Measurements from ENCODE around the gene HOXA11. TPM values are rescaled to one million over a fixed set of nuclear protein-coding genes. Genes with fewer than 3 reads are reported as not detected.

The HOXA11 gene
- total RNA-seq, 2 experiments from 2014 or later, result 0.13 to 0.18 TPM

DNA sequence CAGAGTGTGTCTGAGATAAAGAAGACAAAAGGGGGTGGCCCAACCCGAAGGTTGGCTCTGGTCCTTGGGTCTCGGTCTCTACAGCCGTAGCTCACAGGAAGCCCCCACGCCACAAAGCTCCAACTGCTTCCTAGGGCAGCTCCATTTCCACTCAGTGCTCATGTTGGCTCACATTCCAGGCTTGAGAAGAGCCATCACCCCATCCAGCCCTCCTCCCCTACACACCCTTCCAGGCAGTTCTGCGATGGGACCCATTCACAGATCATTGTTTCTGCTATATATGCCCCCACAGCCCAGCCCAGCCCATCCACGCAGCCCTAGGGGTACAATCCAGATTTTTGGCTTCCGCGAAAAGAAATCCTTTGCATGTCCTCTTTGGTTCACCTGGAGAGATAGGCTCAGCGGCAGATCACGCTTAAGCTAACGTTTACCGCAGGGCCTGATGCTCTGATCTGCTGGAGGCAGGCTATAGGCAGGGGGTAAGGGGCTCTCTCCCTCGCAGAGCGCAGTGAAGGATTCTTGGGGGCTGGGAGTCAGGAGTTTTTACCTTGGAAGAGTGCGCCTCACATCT lies 6.2 kb upstream of the HOXA11 start:
- ChIA-PET CTCF (interaction anchor here (0.7 to 2.7 kb wide), 6 partner anchors 8 to 829 kb away, joined by 3 to 23 read pairs (median 4); partner anchors contain the start of genes EVX1 and HOXA13), POLR2A (interaction anchor here (1.5 kb wide), 1 partner anchor 49 kb away, joined by 3 read pairs; no protein-coding TSS in a partner anchor)
- DNase-seq (no peak), ATAC-seq (no peak)
- Mint-ChIP-seq H3K36me3 (ENCODE audit: low read depth) (no peaks in the 10 kb centered on the region), H3K4me3 (no peak overlapping the region), H3K27me3 (peaks cover 84% of the 10 kb centered on the region), H3K9me3 (no peaks in the 10 kb centered on the region), H3K27ac (no peak overlapping the region), H3K4me1 (ENCODE audit: low read depth) (peaks cover 32% of the 10 kb centered on the region)
- intact Hi-C loops (cut with micrococcal nuclease), result no loop called here
- TF ChIP-seq, protein P1, sequence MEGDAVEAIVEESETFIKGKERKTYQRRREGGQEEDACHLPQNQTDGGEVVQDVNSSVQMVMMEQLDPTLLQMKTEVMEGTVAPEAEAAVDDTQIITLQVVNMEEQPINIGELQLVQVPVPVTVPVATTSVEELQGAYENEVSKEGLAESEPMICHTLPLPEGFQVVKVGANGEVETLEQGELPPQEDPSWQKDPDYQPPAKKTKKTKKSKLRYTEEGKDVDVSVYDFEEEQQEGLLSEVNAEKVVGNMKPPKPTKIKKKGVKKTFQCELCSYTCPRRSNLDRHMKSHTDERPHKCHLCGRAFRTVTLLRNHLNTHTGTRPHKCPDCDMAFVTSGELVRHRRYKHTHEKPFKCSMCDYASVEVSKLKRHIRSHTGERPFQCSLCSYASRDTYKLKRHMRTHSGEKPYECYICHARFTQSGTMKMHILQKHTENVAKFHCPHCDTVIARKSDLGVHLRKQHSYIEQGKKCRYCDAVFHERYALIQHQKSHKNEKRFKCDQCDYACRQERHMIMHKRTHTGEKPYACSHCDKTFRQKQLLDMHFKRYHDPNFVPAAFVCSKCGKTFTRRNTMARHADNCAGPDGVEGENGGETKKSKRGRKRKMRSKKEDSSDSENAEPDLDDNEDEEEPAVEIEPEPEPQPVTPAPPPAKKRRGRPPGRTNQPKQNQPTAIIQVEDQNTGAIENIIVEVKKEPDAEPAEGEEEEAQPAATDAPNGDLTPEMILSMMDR (IDR thresholded peaks at IDR 0.05), result no peak

DNA sequence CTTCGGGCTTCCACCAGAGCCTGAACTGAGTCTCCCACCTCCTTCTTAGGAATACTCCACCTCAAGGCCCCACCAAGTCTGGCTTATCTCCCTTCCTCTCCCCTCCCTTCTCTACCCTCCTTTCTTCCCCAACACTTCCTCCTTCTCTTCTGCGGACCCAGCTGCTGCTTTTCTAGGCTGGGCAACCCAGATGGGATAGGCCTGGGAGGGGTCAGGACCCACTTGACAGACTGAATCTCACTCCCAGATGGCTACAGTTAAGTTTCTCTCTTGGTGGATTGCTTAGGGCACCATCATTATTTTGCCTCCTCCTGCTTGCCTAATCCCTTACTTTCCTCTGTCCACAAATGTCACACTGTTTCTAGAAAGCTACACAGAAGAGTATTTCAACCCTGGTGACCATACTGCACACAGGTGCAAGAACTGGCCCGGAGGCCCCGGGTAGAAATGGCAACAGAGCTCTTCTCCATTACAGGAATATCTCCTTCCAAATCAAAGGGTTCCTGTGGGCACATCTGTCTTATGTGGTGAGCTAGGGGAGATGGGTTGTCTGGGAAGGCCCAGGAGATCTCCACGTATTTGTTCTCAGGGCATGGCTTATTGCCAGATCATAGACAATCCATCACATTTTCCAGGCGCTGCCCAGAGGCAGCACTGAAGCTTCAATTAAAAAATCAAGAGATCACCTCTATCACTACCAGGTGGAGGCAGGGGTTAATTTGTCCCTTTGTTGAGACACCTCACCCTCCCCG lies 5.1 kb upstream of the HOXA11 start:
- Mint-ChIP-seq H3K9me3 (no peaks in the 10 kb centered on the region), H3K4me3 (no peak overlapping the region), H3K36me3 (ENCODE audit: low read depth) (no peaks in the 10 kb centered on the region), H3K4me1 (ENCODE audit: low read depth) (peaks cover 40% of the 10 kb centered on the region), H3K27ac (no peak overlapping the region), H3K27me3 (peaks cover 88% of the 10 kb centered on the region)
- POLR2A ChIA-PET, result no interaction called here
- no peak for ATAC-seq
- intact Hi-C loops (cut with micrococcal nuclease), result no loop called here
- DNase-seq, result no peak
- TF ChIP-seq, protein P1 (IDR thresholded peaks at IDR 0.05), result no peak
- CTCF ChIA-PET, result interaction anchor here (0.8 to 2.7 kb wide), 9 partner anchors 10 to 595 kb away, joined by 3 to 23 read pairs (median 3); partner anchors contain the start of genes EVX1 and HOXA13

DNA sequence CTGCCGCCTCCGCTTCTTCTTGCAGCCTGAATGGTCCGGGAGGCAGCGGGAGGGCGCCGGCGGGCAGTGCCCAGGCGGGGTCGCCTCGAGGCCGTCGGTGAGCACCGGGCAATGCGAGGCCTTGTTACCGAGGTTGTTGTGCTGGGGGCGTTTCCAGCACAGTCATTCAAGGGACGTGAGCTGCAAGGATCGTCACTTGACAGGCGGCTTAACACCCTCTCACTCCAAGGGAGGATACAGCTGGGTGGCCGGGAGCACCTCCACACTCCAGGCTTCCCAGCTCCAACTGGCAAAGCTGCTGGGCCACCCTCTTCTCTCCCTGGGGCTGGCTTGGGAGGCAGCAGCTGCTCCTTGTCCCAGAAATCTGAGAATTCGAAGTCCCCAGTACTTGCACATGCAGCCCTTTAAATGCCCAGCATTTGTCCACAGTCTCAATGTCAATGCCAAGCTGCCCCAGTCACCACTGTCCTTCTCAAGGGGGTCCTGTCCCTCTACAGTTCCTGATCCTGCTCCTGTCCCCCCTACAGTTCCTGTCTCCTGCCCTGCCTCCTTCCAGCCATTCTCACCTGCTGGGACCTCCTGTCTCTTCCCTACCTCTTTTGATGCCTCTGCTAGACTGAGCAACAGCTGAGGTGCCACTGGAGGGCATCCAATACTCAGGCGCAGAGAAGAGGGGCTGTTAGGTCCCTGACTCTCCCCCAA lies 4.4 kb upstream of the HOXA11 start:
- Mint-ChIP-seq H3K27me3 (peaks cover 87% of the 10 kb centered on the region), H3K4me3 (no peak overlapping the region), H3K9me3 (no peaks in the 10 kb centered on the region), H3K4me1 (ENCODE audit: low read depth) (peaks cover 46% of the 10 kb centered on the region), H3K36me3 (ENCODE audit: low read depth) (no peaks in the 10 kb centered on the region), H3K27ac (no peak overlapping the region)
- ATAC-seq, result no peak
- POLR2A ChIA-PET, result no interaction called here
- intact Hi-C loops (cut with micrococcal nuclease), result no loop called here
- TF ChIP-seq, protein P1 (IDR thresholded peaks at IDR 0.05), result no peak
- CTCF ChIA-PET, result interaction anchor here (1.2 to 2.7 kb wide), 6 partner anchors 10 to 28 kb away, joined by 3 to 23 read pairs (median 4); partner anchors contain the start of gene HOXA13
- no peak for DNase-seq

DNA sequence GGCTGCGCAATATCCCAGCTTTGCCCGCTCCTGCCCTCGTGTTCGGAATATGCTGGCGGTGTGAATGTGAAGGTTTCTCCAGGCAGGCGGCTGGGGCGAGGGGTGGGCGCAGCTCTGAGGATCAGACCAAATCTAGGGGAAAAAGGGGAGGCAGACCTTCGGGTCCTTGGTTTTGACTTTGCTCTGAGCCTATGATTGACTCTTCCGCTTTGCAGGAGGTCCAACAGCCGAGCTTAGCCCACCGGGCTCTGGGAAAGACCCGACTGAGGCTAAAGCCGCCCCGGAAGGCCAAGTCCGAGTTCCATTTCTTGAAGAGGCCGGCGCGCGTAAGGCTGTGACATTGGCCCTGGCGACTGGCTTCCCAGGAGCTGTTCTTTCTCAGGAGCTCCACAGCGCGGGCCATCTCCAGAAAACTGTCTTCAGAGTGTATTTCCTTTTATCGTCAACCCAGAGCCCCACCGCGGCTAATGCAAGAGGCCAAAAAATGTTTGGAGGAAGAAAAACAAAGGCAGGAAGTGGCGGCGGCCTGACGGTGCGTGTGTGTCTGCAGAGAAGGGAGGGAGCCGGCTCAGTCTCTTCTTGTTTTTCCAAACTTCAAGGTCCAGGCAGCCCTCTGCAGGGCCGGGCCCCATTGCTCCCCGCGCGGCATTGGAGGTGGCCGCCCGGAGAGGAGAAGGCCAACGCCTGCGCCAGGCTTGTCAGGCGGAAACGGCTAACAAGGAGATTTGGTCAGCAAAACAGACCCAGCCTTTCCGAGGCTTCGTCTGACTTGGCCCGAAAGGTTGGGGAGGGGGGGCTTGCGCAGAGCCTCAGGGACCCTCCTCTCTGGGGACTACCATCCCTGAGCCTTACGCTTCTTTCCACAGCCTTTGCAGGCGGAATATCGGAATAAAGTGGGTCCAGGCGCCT lies 3.6 kb upstream of the HOXA11 start:
- POLR2A ChIA-PET, result interaction anchor here (0.8 kb wide), 1 partner anchor 96 kb away, joined by 3 read pairs; no protein-coding TSS in a partner anchor
- Mint-ChIP-seq H3K27ac (no peak overlapping the region), H3K4me3 (peak overlapping the region; percentile 58), H3K4me1 (ENCODE audit: low read depth) (peaks cover 44% of the 10 kb centered on the region), H3K36me3 (ENCODE audit: low read depth) (no peaks in the 10 kb centered on the region), H3K9me3 (no peaks in the 10 kb centered on the region), H3K27me3 (peaks cover 80% of the 10 kb centered on the region)
- DNase-seq (peak; percentile 64), ATAC-seq (no peak)
- CTCF ChIA-PET, result interaction anchor here (0.6 to 2.7 kb wide), 8 partner anchors 9 to 585 kb away, joined by 3 to 23 read pairs (median 4); partner anchors contain the start of gene HOXA13
- TF ChIP-seq, protein P1 (IDR thresholded peaks at IDR 0.05), result no peak
- intact Hi-C loops (cut with micrococcal nuclease), result no loop called here

Data from activated CD8-positive, alpha-beta T cell treated with anti-CD3 and anti-CD28 coated beads for 36 hours (primary cell).